Ectodermal cell (in vitro differentiated cells): ENCODE measurements around the gene LRP1B.

Source experiments
- H3K27ac ChIP-seq: 2 replicates; pipeline ENCODE4 v1.7.0; 2013; ENCODE audit warnings: mild to moderate bottlenecking, low read depth, low read length; ENCODE audit not compliant: insufficient read depth, poor library complexity, severe bottlenecking
- H3K27me3 ChIP-seq: 2 replicates; pipeline ENCODE4 v1.7.0; 2013; ENCODE audit warnings: mild to moderate bottlenecking, low read length; ENCODE audit not compliant: insufficient read depth, control insufficient read depth, poor library complexity, severe bottlenecking
- H3K36me3 ChIP-seq: one replicate; pipeline ENCODE4 v1.7.0; 2013; ENCODE audit warnings: low read length; ENCODE audit not compliant: control insufficient read depth, insufficient read depth
- H3K4me1 ChIP-seq: one replicate; pipeline ENCODE4 v1.7.0; 2013; ENCODE audit warnings: low read length; ENCODE audit not compliant: control insufficient read depth, insufficient read depth
- H3K4me3 ChIP-seq: 2 replicates; pipeline ENCODE4 v1.7.0; 2013; ENCODE audit warnings: low read depth, low read length, control low read depth; ENCODE audit not compliant: insufficient read depth
- H3K9me3 ChIP-seq: 2 replicates; pipeline ENCODE4 v1.7.0; 2013; ENCODE audit warnings: mild to moderate bottlenecking, low read length, moderate library complexity; ENCODE audit not compliant: control insufficient read depth
- WGBS, 2 experiments: methylation state at CpG; one replicate each; pipeline ENCODE4 v1.1.7; 2013; ENCODE audit warnings: missing lambda C conversion rate in 2 of 2; 5-methylcytosine and 5-hydroxymethylcytosine counted together

LRP1B gene

GRCh38 chr2:141380008-141380979 lies 750.5 kb downstream of the LRP1B start:
- no peak overlapping the region for H3K27ac ChIP-seq
- no peaks in the 10 kb centered on the region for H3K27me3 ChIP-seq
- WGBS, 2 experiments = 96% methylated on average over 7 of the region's 7 CpGs
- no peak overlapping the region for H3K4me3 ChIP-seq
- no peaks in the 10 kb centered on the region for H3K4me1 ChIP-seq
- no peaks in the 10 kb centered on the region for H3K36me3 ChIP-seq
- no peaks in the 10 kb centered on the region for H3K9me3 ChIP-seq

- H3K4me1 ChIP-seq = no peaks in the 10 kb centered on the region
- no peaks in the 10 kb centered on the region for H3K36me3 ChIP-seq
- no peak overlapping the region for H3K4me3 ChIP-seq
- H3K9me3 ChIP-seq = no peaks in the 10 kb centered on the region
- H3K27me3 ChIP-seq = no peaks in the 10 kb centered on the region
- H3K27ac ChIP-seq = no peak overlapping the region
- WGBS, 2 experiments = no CpG with 5 or more reads among the region's 1 CpG
Measured at GRCh38 chr2:141364821-141365220, 766.0 kb downstream of the LRP1B start.

- no peaks in the 10 kb centered on the region for H3K9me3 ChIP-seq
- H3K27me3 ChIP-seq = no peaks in the 10 kb centered on the region
- H3K4me3 ChIP-seq = no peak overlapping the region
- H3K36me3 ChIP-seq = no peaks in the 10 kb centered on the region
- H3K4me1 ChIP-seq = no peaks in the 10 kb centered on the region
- 93 to 96% methylated on average over 4 of the region's 4 CpGs for WGBS, 2 experiments
- no peak overlapping the region for H3K27ac ChIP-seq
Measured at GRCh38 chr2:141362311-141362710, 768.5 kb downstream of the LRP1B start.

GRCh38 chr2:141348481-141348880 lies 782.3 kb downstream of the LRP1B start:
- Histone ChIP-seq H3K27me3 (no peaks in the 10 kb centered on the region), H3K27ac (no peak overlapping the region), H3K36me3 (no peaks in the 10 kb centered on the region), H3K9me3 (no peaks in the 10 kb centered on the region), H3K4me3 (no peak overlapping the region), H3K4me1 (no peaks in the 10 kb centered on the region)
- no CpG with 5 or more reads among the region's 1 CpG for WGBS, 2 experiments

GRCh38 chr2:141341444-141341843 lies 789.4 kb downstream of the LRP1B start:
- 95 to 98% methylated on average over 2 of the region's 2 CpGs for WGBS, 2 experiments
- H3K4me1 ChIP-seq = no peaks in the 10 kb centered on the region

GRCh38 chr2:141331127-141331526 lies 799.7 kb downstream of the LRP1B start:
- H3K27me3 ChIP-seq = no peaks in the 10 kb centered on the region
- 86% methylated on average over 1 of the region's 1 CpG; no CpG with 5 or more reads in 1 of the 2 experiments for WGBS, 2 experiments
- no peak overlapping the region for H3K4me3 ChIP-seq

More at GRCh38 chr2:141341444-141341843, 789.4 kb downstream of the LRP1B start:
- no peaks in the 10 kb centered on the region for H3K9me3 ChIP-seq
- no peaks in the 10 kb centered on the region for H3K36me3 ChIP-seq
- H3K27me3 ChIP-seq = no peaks in the 10 kb centered on the region
- no peak overlapping the region for H3K27ac ChIP-seq
- H3K4me3 ChIP-seq = no peak overlapping the region

GRCh38 chr2:141329964-141330363 lies 800.9 kb downstream of the LRP1B start:
- WGBS, 2 experiments = 100% methylated on average over 1 of the region's 1 CpG; no CpG with 5 or more reads in 1 of the 2 experiments
- Histone ChIP-seq H3K36me3 (no peaks in the 10 kb centered on the region), H3K9me3 (no peaks in the 10 kb centered on the region), H3K4me1 (no peaks in the 10 kb centered on the region), H3K4me3 (no peak overlapping the region), H3K27me3 (no peaks in the 10 kb centered on the region), H3K27ac (no peak overlapping the region)

More at GRCh38 chr2:141331127-141331526, 799.7 kb downstream of the LRP1B start:
- Histone ChIP-seq H3K4me1 (no peaks in the 10 kb centered on the region), H3K36me3 (no peaks in the 10 kb centered on the region), H3K27ac (no peak overlapping the region), H3K9me3 (no peaks in the 10 kb centered on the region)

GRCh38 chr2:141323571-141323970 lies 807.2 kb downstream of the LRP1B start:
- no peaks in the 10 kb centered on the region for H3K36me3 ChIP-seq
- H3K4me3 ChIP-seq = no peak overlapping the region
- 79 to 86% methylated on average over 2 of the region's 2 CpGs for WGBS, 2 experiments
- no peak overlapping the region for H3K27ac ChIP-seq
- no peaks in the 10 kb centered on the region for H3K27me3 ChIP-seq
- no peaks in the 10 kb centered on the region for H3K4me1 ChIP-seq
- no peaks in the 10 kb centered on the region for H3K9me3 ChIP-seq

- H3K27ac ChIP-seq = no peak overlapping the region
- no peaks in the 10 kb centered on the region for H3K36me3 ChIP-seq
- H3K4me1 ChIP-seq = no peaks in the 10 kb centered on the region
- H3K9me3 ChIP-seq = no peaks in the 10 kb centered on the region
- no peak overlapping the region for H3K4me3 ChIP-seq
- no peaks in the 10 kb centered on the region for H3K27me3 ChIP-seq
Measured at GRCh38 chr2:141317986-141318385, 812.8 kb downstream of the LRP1B start.

GRCh38 chr2:141316606-141317005 lies 814.2 kb downstream of the LRP1B start:
- Histone ChIP-seq H3K4me3 (no peak overlapping the region), H3K4me1 (no peaks in the 10 kb centered on the region), H3K27ac (no peak overlapping the region), H3K9me3 (no peaks in the 10 kb centered on the region), H3K27me3 (no peaks in the 10 kb centered on the region), H3K36me3 (no peaks in the 10 kb centered on the region)
- 84 to 91% methylated on average over 3 of the region's 3 CpGs for WGBS, 2 experiments
